ENCODE results near the gene SLC39A13.

GRCh38 chr11:47392546-47393162, 15.7 kb upstream of the SLC39A13 start:
- TF ChIP-seq, protein P1, sequence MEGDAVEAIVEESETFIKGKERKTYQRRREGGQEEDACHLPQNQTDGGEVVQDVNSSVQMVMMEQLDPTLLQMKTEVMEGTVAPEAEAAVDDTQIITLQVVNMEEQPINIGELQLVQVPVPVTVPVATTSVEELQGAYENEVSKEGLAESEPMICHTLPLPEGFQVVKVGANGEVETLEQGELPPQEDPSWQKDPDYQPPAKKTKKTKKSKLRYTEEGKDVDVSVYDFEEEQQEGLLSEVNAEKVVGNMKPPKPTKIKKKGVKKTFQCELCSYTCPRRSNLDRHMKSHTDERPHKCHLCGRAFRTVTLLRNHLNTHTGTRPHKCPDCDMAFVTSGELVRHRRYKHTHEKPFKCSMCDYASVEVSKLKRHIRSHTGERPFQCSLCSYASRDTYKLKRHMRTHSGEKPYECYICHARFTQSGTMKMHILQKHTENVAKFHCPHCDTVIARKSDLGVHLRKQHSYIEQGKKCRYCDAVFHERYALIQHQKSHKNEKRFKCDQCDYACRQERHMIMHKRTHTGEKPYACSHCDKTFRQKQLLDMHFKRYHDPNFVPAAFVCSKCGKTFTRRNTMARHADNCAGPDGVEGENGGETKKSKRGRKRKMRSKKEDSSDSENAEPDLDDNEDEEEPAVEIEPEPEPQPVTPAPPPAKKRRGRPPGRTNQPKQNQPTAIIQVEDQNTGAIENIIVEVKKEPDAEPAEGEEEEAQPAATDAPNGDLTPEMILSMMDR (conservative IDR thresholded peaks at IDR 0.05 in 1 of 2, IDR thresholded peaks at IDR 0.05 in 1 of 2; ENCODE audit: extremely low read depth in 1 of 2, insufficient read depth in 1 of 2, low read depth in 1 of 2, low read length in 2 of 2): no peak
- TF ChIP-seq EZH2 (IDR thresholded peaks at IDR 0.05; ENCODE audit: borderline replicate concordance, low read length): no peak

Measured in mammary epithelial cell (primary cell).